Left kidney (tissue), 8 donors: ENCODE measurements around the gene PRDX1. TPM values are rescaled to one million over a fixed set of nuclear protein-coding genes. Genes with fewer than 3 reads are reported as not detected.
A peak's percentile ranks its signal among the peaks of the same experiment; 100 is the strongest.

Experiments
- DNase-seq: peaks from one replicate; pipeline ENCODE4 v3.0.0-alpha.2; 2013
- long read RNA-seq, 8 donors: transcript quantifications; one replicate each; lab custom pipeline, GENCODE V29; 2026
- polyA plus RNA-seq: library from polyadenylated mRNA; unstranded; fragments of 120-200 nt; gene quantifications from one replicate; pipeline ENCODE4 v1.2.1, GENCODE V29; 2013; ENCODE audit not compliant: insufficient read length

Gene PRDX1
- 317 TPM for polyA plus RNA-seq
- long read RNA-seq, donor 1, transcript PRDX1-202 (6 exons, 1,021 nt), result major isoform, 231 of 300 reads
- long read RNA-seq, donor 1, partial matches to known transcripts, result 69 of 300 reads
- long read RNA-seq, donor 1, other reads (novel, unspliced or antisense), result 0 of 300 reads
- long read RNA-seq, donor 2, transcript PRDX1-202 (6 exons, 1,021 nt), result major isoform, 244 of 269 reads
- long read RNA-seq, donor 2, partial matches to known transcripts, result 22 of 269 reads
- long read RNA-seq, donor 2, other reads (novel, unspliced or antisense), result 0 of 269 reads
- long read RNA-seq, donor 3, transcript PRDX1-202 (6 exons, 1,021 nt), result major isoform, 215 of 496 reads
- long read RNA-seq, donor 3, partial matches to known transcripts, result 265 of 496 reads
- long read RNA-seq, donor 3, other reads (novel, unspliced or antisense), result 15 of 496 reads
- long read RNA-seq, donor 4, transcript PRDX1-202 (6 exons, 1,021 nt), result major isoform, 19 of 26 reads
- long read RNA-seq, donor 4, partial matches to known transcripts, result 7 of 26 reads
- long read RNA-seq, donor 4, other reads (novel, unspliced or antisense), result 0 of 26 reads
- long read RNA-seq, donor 5, transcript PRDX1-202 (6 exons, 1,021 nt), result major isoform, 503 of 575 reads
- long read RNA-seq, donor 5, partial matches to known transcripts, result 61 of 575 reads
- long read RNA-seq, donor 5, other reads (novel, unspliced or antisense), result 11 of 575 reads
- long read RNA-seq, donor 6, transcript PRDX1-202 (6 exons, 1,021 nt), result major isoform, 265 of 317 reads
- long read RNA-seq, donor 6, partial matches to known transcripts, result 51 of 317 reads
- long read RNA-seq, donor 6, other reads (novel, unspliced or antisense), result 0 of 317 reads
- long read RNA-seq, donor 7, transcript PRDX1-202 (6 exons, 1,021 nt), result major isoform, 373 of 431 reads
- long read RNA-seq, donor 7, partial matches to known transcripts, result 57 of 431 reads
- long read RNA-seq, donor 7, other reads (novel, unspliced or antisense), result 0 of 431 reads
- long read RNA-seq, donor 8, transcript PRDX1-202 (6 exons, 1,021 nt), result major isoform, 146 of 169 reads
- long read RNA-seq, donor 8, partial matches to known transcripts, result 21 of 169 reads
- long read RNA-seq, donor 8, other reads (novel, unspliced or antisense), result 0 of 169 reads

DNA sequence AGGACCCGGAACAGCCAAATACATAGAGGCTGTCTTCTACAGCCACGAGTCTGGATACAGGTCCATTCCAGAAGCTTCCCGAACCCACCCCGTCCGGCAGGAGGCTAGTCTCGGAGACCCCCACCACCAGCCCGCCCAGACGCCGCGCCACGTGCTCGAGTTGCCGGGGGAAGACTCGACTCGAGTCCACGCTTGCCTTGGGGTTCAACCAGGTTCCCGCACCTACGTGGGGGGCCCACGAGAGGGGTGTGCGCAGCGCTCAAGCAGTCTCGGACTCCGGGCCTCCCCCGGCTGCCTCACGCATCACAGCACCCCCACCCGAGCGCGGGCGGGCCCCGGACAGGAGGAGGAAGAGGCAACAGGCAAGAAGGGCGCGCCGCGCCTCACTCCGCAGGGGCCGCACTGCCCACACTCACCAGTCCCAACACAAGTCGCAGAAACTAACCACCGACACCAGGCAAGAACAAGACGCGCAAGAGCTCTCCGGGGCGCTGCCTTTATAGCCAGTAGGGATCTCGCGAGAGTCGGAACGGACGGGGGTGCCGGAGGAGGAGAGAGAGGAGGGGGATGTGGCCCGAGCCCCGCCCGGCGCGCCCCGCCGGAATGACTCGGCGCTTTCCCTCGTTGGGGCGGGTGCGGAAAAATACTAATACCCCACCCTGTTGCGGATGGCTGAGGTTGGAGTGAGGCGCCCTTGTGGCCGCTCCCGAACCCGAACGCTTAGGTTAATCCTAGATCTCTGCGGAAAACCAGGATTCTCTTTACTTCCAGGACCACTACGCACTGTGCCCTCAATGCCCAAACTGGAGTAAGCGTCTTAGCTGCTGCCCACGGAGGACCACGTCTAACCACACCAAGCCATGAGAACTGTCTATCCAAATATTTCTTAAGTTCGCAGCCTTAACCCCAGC, at the start of gene PRDX1:
TSS of gene PRDX1 (minus strand) at position 472 of the 911 bp plus-strand sequence. CDS start 2,841 bp downstream, outside the sequence.
- peak; percentile 97 for DNase-seq

DNA sequence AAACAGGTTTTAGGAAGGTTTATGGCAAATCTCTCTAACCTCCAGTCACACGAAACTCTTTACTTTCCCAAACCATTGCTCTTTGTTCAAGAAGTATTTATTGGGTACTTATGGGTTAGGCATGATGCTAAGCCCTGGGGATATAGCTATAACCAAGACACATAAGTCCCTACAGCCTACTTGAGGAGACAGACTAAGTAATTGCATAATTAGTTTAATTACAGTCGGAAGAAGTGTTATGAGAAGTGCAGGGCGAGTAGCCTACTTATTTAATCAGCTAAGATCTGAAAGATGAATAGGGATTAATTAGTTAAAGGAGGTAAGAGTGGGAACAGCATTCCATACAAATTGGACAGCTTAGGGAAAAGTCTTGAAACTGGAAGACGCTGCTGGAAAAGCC, 48.9 kb upstream of the PRDX1 start:
- DNase-seq, result no peak

DNA sequence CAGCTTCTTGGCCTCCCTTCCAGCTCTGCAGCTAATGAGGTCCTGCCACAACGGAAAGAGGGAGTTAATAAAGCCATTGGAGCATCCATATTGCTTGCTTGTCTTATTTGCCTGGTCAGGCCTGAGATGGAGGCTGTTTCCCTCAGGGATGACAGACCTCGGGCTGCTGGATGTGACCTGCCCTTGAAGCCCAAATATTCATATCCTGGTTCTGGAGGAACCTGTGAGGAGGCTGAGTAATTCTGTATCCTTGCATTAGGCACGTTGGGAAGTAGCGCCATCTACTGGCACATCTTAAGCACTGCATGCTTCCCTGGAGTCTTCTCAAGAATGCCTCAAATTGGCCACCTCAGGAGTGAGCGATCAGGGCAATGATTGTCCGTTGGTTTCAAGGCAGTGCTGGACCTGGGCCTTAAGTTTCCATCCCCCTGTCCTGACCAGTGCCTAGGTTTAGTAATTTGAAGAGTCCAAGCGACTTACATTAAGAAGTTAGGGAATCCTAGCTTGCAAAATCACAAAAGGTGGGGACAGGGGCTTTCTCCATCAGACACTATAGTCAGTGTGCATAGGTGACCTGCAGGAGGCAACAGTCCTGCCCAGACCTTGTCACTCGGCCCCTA, 48.4 kb upstream of the PRDX1 start:
- peak; percentile 68 for DNase-seq

DNA sequence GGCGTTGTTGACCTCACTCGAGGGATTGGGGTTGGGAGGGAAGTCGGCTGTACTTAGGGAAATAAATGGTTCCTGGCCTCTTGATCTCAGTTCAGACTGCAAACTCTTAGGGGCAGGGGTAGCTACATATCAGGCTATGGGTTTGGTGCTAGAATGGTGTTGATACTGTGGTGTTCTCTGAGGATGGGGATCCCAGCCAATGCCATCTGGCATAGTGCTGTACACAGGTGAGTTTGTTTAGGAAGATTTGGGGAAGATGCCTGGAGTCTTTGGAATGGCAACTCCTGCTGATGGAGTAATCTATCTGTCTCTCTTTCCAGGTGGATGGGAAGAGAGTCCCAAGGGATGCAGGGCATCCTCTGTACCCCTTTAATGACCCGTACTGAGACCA, 47.9 kb upstream of the PRDX1 start:
- no peak for DNase-seq

DNA sequence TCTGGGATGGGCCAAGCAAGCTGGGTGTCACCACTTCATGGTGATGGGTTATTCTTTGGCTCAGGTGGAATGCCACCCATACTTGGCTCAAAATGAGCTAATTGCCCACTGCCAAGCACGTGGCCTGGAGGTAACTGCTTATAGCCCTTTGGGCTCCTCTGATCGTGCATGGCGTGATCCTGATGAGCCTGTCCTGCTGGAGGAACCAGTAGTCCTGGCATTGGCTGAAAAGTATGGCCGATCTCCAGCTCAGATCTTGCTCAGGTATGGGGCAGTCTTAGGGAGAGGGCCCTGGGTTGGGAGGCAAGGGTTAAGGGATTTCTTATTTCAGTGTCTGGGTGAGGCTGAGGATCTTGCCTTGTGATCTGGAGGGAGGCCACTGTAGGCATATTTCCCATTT, 46.7 kb upstream of the PRDX1 start:
- DNase-seq, result no peak

DNA sequence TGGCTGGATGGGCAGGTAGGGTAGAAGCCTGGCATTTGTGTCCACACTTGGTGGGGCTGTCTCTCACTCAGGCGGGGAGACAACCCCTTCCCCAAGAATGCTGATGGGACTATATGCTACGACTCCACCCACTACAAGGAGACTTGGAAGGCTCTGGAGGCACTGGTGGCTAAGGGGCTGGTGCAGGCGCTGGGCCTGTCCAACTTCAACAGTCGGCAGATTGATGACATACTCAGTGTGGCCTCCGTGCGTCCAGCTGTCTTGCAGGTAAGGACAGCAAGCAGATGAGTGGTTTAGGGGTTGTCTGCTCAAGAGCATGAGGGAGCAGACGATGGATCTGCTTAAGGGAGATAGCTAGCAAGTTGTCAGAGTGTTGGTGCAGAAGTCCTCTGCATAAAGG, 46.2 kb upstream of the PRDX1 start:
- DNase-seq, result no peak

DNA sequence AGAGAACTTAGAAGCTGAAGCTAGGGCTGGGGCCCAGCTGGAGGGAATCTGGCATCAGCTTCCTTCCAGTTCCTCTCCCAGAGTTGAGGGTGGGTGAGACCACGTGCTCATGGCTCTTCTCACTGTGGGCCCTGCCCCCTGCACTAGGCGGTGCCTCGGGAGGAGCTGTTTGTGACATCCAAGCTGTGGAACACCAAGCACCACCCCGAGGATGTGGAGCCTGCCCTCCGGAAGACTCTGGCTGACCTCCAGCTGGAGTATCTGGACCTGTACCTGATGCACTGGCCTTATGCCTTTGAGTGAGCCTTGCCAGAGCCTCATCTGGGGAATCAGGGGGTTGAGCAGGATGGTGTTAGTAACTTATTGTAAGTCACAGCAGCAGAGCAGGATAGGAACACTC, 45.0 kb upstream of the PRDX1 start:
- no peak for DNase-seq

DNA sequence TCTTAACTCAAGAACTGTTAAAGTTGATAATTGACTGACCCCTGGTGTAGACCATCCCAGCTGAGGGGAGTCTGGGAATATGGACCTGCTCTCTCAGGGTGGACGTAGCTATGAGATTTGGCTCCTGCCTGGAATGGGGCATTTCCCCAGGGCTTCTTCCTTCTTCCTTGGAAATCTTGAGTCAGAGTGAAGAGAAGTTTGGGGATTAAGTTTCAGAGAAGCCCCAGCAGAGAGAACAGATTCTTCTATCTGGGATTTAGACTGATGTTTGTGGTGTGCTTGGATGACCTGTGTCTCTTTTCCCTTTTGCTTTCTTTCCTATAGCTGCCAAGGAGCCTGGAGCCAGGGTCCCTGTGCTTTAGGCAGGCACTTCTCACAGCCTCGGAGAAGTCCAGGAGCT, 42.2 kb upstream of the PRDX1 start:
- DNase-seq, result no peak

DNA sequence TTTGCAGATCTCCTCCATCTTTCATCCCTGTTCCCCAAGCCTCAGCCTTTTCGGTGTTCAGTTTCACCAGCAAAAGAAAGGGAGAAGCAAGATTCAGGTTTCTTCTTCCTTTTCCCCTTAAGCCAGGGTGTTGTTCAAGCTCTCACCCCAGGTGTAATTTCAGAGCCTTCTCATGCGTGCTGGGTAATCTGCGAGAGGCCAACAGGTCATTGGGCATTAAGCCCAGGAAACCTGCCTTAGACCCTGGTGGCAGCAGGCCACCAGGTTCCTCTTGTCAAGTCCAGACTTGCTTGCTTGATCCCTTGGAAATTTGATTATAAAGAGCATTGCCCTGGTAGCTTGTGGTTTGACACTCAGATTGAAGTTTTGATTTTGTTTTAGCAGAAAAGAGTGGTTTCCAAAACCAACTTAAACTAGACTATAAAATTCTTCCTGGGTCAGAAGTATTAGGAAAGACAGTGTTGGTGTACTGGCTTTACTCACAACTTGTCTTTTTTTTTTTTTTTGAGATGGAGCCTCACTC, 35.8 kb upstream of the PRDX1 start:
- no peak for DNase-seq

DNA sequence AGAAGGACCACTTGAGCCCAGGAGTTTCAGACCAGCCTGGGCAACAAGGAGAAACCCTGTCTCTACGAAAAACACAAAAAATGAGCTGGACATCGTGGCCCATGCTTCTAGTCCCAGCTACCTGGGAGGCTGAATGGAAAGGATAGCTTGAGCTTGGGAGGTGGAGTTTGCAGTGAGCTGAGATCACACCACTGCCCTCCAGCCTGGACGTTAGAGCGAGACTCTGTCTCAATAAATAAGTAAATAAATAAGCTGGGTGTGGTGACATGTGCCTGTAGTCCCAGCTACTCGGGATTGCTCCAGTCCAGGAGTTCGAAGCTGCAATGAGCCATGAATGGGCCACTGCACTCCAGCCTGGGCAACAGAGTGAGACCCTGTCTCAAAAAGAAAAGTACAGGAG, 32.5 kb upstream of the PRDX1 start:
- no peak for DNase-seq

DNA sequence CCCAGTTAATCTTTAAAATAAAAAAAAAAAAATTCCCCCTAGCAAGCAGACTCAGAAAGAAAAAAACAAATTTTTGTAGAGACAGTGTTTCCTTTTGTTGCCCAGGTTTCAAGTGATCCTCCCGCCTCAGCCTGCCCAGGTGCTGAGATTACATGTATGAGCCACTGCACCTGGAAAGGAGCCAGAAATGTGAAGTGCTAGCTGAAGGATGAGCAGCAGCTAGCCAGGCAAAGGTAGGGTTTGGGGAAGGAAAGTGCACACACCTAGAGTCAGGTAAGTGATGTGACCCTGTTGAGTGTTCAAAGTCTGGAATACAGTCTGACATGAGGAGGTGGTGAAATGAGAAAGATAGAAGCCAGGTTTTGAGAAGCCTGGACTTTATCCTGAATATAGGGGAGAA, 30.6 kb upstream of the PRDX1 start:
- no peak for DNase-seq

DNA sequence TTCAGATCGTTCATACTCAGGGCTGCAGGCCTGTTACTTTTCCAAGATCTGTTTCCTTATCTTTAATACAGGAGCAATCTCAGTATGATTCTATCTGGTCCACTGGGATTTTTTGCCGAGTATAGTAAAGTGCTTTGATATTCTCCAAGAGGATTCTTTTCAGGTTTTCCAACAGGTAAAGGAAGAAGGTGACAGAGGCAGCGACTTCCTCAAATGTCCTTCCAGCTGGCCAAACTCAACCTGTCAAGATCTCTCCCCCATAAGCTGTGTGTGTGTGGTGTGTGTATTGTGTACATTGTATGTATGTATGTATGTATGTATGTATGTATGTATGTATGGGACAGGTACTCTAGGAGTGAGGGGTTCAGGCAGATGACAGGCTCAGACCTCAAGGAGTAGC, 30.0 kb upstream of the PRDX1 start:
- DNase-seq, result no peak

DNA sequence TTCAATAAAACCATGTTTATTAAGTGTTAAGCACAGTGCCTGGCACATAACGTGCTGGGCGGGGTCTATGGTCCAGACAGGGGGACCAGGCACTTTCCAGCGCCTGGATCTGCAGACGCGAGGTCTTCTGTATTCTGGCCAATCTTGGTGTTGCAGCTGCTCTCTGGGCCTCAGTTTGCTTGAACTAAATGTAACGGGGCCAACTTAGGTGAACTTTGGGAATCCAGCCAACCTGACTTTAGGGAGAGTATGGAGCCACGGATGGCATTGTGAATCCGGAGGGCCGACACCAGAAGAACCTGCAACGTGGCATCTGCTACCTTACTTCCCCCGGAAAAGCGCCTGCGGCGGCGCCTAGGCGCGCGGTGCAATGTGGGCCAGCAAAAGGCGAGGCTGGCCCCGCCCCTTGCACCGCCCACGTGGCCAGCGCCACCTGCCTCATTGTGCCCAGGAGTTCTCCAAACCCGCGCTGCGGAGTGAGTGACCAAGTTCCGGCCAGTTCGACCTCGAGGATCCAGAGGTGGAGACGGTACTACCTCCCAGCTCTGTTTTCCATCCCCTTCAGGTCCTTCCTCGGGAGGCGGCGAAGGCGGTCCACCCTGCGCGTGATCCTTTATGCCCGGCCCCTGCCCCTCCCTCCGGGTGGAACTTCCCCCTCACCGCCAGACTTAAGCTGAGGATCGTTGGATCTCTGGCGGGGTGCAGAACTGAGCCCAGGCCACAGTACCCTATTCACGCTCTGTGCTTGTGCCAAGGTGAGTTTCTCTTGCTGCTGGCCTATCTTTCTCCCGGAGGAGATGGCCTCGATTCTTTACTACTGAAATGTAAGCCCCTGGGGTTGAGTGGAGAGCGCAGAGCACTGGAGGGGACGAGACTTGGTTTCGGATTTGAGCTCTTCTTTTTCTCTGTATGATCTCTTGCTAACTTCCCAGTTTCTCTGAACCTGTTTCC, 29.0 kb upstream of the PRDX1 start, which contains the start of gene AKR1A1:
TSS of gene AKR1A1 (plus strand) at position 426 of the 951 bp plus-strand sequence. CDS start 10,969 bp downstream, outside the sequence.
- peak; percentile 93 for DNase-seq

DNA sequence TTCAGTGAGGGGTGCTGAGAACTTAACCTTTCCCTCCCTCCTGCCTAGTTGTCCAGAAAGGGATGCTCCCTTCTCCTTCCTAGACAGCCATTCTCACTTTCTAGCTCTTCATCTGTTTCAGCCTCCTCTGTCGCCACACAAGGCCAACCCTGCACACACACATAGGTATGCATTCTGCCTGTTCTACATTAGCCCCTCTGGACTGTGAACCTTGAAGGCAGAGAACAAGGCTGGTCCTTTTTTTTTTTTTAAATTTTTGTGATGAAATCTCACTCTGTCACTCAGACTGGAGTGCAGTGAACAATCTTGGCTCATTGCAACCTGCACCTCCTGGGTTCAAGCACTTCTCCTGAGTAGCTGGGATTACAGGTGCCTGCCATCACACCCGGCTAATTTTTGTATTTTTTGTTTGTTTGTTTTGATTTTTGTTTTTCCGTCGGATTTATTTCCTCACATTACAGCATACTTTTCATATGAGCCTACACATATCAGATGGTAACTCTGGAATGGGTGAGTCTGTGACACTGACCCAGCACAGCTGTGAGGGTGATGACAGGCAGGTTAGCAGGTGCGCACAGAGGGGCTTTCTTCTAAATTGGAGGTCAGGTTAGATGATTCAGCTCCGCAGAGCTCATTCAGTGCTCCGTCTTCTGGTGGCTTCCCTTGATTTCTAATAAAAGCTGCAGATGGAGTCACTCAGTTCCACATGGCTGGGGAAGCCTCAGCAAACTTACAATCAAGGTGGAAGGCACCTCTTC, 24.0 kb upstream of the PRDX1 start:
- no peak for DNase-seq

DNA sequence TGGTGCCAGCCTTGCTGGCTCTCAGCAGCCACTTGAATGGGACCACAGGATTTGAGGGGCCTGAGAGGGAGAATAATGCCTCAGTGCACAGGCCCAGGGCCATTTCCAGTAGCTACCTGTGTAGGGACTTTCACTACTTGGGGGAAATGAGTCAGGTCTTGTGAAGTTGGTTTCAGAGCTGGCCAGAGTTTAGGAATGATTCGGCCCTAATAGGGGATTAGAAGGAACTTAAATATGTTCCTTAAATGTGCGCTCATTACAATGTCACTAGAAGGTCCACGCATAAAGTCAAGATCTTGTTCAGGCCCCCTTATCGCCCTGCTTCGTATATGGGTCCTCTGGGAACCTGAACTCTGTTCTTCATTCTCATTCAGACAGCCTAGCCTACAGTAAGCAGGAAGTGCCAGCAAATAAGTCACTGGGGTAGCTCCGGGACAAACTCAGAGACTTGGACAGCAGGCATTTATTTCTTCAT, 23.4 kb upstream of the PRDX1 start:
- DNase-seq, result no peak

DNA sequence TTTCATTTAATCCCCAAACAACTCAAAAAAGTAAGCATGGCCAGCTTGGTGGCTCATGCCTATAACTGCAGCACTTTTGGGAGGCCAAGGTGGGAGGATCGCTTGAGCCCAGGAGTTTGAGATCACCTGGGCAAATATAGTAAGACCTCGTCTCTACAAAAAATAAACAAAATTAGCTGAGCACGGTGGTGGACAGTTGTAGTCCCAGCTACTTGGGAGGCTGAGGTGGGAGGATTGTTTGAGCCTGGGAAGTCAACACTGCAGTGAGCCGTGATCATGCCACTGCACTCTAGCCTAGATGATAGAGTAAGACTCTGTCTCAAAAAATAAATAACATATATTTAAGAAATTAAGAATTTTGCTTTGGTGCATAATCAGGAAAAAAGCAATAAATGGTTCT, 22.8 kb upstream of the PRDX1 start:
- no peak for DNase-seq

DNA sequence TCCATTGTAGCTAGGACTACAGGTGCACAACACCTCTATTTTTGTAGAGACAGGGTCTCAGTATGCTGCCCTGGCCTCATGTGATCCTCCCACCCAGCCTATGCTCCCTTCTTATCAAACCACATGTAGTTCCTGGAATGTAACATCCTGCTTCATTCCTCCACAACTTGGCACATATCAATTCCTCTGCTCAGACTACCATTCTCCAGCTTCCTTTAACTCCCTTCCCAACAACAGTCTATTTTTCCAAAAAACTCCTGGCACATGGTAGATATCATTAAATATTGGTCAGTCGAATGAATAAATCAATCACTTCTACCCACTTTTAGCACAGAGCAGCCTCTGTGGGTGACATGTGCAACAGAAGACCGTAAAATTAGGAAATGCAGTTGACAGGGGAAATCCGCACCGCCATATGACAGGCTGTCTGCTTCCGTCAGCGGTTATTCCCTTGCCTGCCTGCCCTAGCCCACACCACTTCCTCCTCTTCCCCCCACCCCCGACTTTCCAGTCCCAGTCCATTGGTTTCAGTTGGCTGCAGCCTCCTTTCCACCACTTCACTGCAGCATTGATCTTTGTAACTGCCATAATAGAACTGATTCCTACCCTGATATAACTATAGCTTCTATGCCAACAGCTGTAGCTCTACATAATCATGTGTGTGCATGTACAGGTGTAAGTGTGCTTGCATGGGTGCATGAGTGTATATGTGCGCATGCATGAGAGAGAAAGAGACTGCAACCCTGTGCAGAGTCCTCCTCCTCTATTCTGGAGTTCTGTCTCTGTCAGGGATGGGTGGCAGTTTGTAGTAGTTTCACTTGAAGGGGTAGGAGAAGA, 22.1 kb upstream of the PRDX1 start:
- DNase-seq, result no peak

DNA sequence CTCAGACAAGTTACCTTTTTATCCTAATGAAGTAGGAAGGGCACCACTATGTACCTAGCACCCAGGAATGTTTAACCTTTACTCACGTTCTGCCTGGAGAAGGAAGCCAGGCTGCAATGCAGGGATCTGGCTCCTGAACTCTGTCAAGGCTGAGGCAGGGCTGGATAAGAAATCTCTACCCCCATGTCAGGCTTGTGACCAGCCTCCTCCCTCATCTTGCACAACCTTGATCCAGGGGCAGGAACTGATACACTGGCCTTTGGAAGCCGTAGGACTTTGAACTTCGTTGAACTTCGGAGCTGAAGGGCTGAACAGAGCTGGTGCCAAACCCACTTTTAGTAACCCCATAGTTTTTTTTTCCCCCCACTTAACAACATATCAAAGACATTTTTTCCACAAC, 20.9 kb upstream of the PRDX1 start:
- no peak for DNase-seq
